Lower leg skin (tissue), 3 donors: ENCODE results near the gene RSKR.
"Not testable (repeated sequence)": the region's sequence is repeated elsewhere in the genome, so short reads cannot be mapped to it uniquely, and the experiment has no call there.

Experiments
- CTCF ChIP-seq, 3 donors: fragments of 450-650 bp; IDR thresholded peaks; one replicate each; pipeline ENCODE4 v1.5.1; 2016; ENCODE audit warnings: antibody characterized with exemption in 3 of 3, mild to moderate bottlenecking in 3 of 3, moderate library complexity in 2 of 3
- POLR2A ChIP-seq, 2 donors: fragments of 450-650 bp; IDR thresholded peaks; one replicate each; pipeline ENCODE4 v1.6.1; 2016 to 2017; ENCODE audit warnings: antibody characterized with exemption in 2 of 2, mild to moderate bottlenecking in 1 of 2, moderate library complexity in 1 of 2

- not testable (repeated sequence) for TF ChIP-seq CTCF, POLR2A (IDR thresholded peaks at IDR 0.05)
These were observed 38.0 kb downstream of the RSKR start for GRCh38 chr17:28576016-28576415.
